Left lung (tissue), 10 donors: Measurements from ENCODE around the gene MCEMP1. TPM values are rescaled to one million over a fixed set of nuclear protein-coding genes. Genes with fewer than 3 reads are reported as not detected.
A peak's percentile ranks its signal among the peaks of the same experiment; 100 is the strongest.

Source experiments
- ATAC-seq: fragments of 200-7000 bp; cut with Tn5 transposase; one replicate; pipeline ENCODE4 v1.9.1; 2020; ENCODE audit warnings: moderate library complexity
- DNase-seq, 4 donors: peaks; one replicate each; pipeline ENCODE4 v3.0.0-alpha.2; 2013 to 2020
- H3K27ac ChIP-seq, 2 donors: fragments of 200-600 bp; sonication (generic) in 1 of 2; one replicate each; pipeline versions ENCODE4 v1.5.0 to v1.8.0; 2020 to 2021
- H3K27me3 ChIP-seq, 2 donors: fragments of 200-600 bp; sonication (generic) in 1 of 2; one replicate each; pipeline versions ENCODE4 v1.5.0 to v1.8.0; 2020 to 2021
- H3K36me3 ChIP-seq, 2 donors: fragments of 200-600 bp; sonication (generic) in 1 of 2; one replicate each; pipeline versions ENCODE4 v1.5.0 to v1.8.0; 2020 to 2021
- H3K4me1 ChIP-seq, 2 donors: fragments of 200-600 bp; one replicate each; pipeline ENCODE4 v1.8.0; 2021
- H3K4me3 ChIP-seq, 2 donors: fragments of 200-600 bp; sonication (generic) in 1 of 2; one replicate each; pipeline versions ENCODE4 v1.5.0 to v1.8.0; 2020 to 2021; ENCODE audit warnings: mild to moderate bottlenecking in 1 of 2
- H3K9me3 ChIP-seq, 2 donors: fragments of 200-600 bp; sonication (generic) in 1 of 2; one replicate each; pipeline versions ENCODE4 v1.5.0 to v1.8.0; 2020 to 2021
- CTCF ChIP-seq, 2 donors: fragments of 200-600 bp; sonication (generic) in 1 of 2; IDR thresholded peaks; one replicate each; pipeline versions ENCODE4 v1.5.0 to v1.8.0; 2021; ENCODE audit warnings: antibody characterized with exemption in 2 of 2
- intact Hi-C, 2 donors: fragments of 100-400 bp; cut with DNase I; formaldehyde crosslinking; loops; one replicate each; pipeline versions ENCODE4 v1.11.2 to v1.14.2; 2022
- polyA plus RNA-seq, 6 donors: library from polyadenylated mRNA; unstranded; fragments of 120-200 nt; gene quantifications; one replicate each; pipeline ENCODE4 v1.2.1, GENCODE V29; 2013; ENCODE audit not compliant: insufficient read length in 6 of 6
- total RNA-seq, 2 donors: library from RNA; stranded (reverse); fragmentation: NEBNext Ultra II Directional; extraction: Animal tissue kit (Norgen Biotek cat#: 25700); gene quantifications; one replicate each; pipeline ENCODE4 v1.2.1, GENCODE V29; 2021
- donor health status: DM: no; HTN: yes; CAD: no.
- donor health status: DM: no; HTN: no; CAD: no.

Gene MCEMP1
- total and polyA plus RNA-seq, 8 donors = 0.32 to 112 (median 0.62) TPM

GRCh38 chr19:7636691-7637373 lies 40.1 kb upstream of the MCEMP1 start, which contains the start of gene STXBP2:
Gene STXBP2 (plus strand): TSS chr19:7637110. CDS start chr19:7637150, 40 bp downstream.
- peaks cover 0 to 28% of the 10 kb centered on the region in 2 donors for H3K4me1 ChIP-seq
- peaks cover 0 to 25% of the 10 kb centered on the region in 2 donors for H3K36me3 ChIP-seq
- peak within 1 kb of the TSS; percentile 86 to 95 for H3K27ac ChIP-seq
- DNase-seq (peak in 3 of 4 donors; percentile 66 to 96 (median 85)), ATAC-seq (peak; percentile 98)
- H3K9me3 ChIP-seq = no peaks in the 10 kb centered on the region
- H3K27me3 ChIP-seq = peaks cover 0 to 29% of the 10 kb centered on the region in 2 donors
- intact Hi-C loops = no loop called here
- peak within 1 kb of the TSS; percentile 60 to 90 for H3K4me3 ChIP-seq
- peak in 1 of 2 donors; percentile 48 for TF ChIP-seq CTCF (IDR thresholded peaks at IDR 0.05)

DNA sequence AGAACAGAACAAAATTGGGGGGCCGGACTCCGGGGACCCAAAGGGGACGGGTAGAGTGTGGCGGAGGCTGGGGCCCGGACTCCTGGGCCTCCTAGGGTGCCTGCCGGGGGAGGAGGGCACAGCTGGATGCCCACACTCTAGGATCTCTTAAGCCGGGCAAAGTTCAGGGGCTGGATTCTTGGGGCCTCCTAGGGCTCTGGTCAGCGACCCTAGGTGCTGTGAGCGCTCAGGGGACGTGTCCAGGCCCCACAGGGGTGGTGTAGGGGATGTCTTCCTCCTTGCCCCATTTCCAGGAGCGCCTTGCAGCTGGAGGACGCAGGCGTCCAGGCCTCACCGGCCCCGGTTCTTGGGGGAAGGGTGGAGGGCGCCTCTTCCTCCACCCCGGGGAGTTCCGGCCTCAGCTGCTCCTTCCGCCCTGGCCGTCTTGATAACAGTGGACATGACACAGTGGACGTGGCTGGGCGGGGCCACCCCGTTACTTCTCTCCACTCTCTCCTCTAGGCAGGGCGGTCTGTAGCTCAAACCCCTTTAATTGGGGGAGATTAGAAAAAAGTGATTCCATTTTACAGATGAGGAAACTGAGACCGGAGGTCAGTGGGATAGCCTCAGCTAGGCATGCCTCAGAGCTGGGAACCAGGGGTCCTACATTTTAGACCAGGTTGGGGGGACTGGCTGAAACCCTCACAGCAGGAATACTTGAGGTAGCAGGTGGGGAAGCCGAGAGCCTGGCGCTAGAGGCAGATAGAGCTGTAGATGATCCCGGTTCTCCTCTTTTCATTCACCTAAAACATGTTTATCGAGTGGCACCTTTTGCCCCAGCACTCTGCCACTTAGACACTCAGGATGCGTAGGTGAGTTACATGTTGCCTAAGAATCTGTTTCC lies 39.3 kb upstream of the MCEMP1 start:
- no peak for TF ChIP-seq CTCF (IDR thresholded peaks at IDR 0.05)
- ATAC-seq = peak; percentile 79
- H3K4me1 ChIP-seq = peaks cover 0 to 27% of the 10 kb centered on the region in 2 donors
- no peaks in the 10 kb centered on the region for H3K9me3 ChIP-seq
- DNase-seq = peak in 2 of 4 donors; percentile 75 to 95
- peak overlapping the region; percentile 86 to 95 for H3K27ac ChIP-seq
- peak overlapping the region; percentile 60 to 90 for H3K4me3 ChIP-seq
- H3K27me3 ChIP-seq = peaks cover 0 to 29% of the 10 kb centered on the region in 2 donors
- intact Hi-C loops = no loop called here
- peaks cover 0 to 25% of the 10 kb centered on the region in 2 donors for H3K36me3 ChIP-seq

- peaks cover 0 to 29% of the 10 kb centered on the region in 2 donors for H3K27me3 ChIP-seq
- no peak overlapping the region for H3K4me3 ChIP-seq
- no peak overlapping the region for H3K27ac ChIP-seq
- ATAC-seq (no peak), DNase-seq (no peak)
- peaks cover 0 to 27% of the 10 kb centered on the region in 2 donors for H3K4me1 ChIP-seq
- intact Hi-C loops = no loop called here
- TF ChIP-seq CTCF (IDR thresholded peaks at IDR 0.05) = no peak
- H3K36me3 ChIP-seq = peaks cover 0 to 25% of the 10 kb centered on the region in 2 donors
- H3K9me3 ChIP-seq = no peaks in the 10 kb centered on the region
Observed at GRCh38 chr19:7638802-7639465, 38.0 kb upstream of the MCEMP1 start.

- DNase-seq (no peak), ATAC-seq (no peak)
- intact Hi-C loops = no loop called here
Observed at GRCh38 chr19:7639863-7640348, 37.0 kb upstream of the MCEMP1 start.

More at GRCh38 chr19:7639863-7640348, 37.0 kb upstream of the MCEMP1 start:
- H3K36me3 ChIP-seq = peaks cover 0 to 33% of the 10 kb centered on the region in 2 donors
- no peak for TF ChIP-seq CTCF (IDR thresholded peaks at IDR 0.05)
- H3K9me3 ChIP-seq = no peaks in the 10 kb centered on the region
- no peak overlapping the region for H3K4me3 ChIP-seq
- peaks cover 0 to 36% of the 10 kb centered on the region in 2 donors for H3K4me1 ChIP-seq
- H3K27me3 ChIP-seq = peaks cover 0 to 29% of the 10 kb centered on the region in 2 donors
- H3K27ac ChIP-seq = no peak overlapping the region
